ENCODE results near the gene CNTN4. TPM values are rescaled to one million over a fixed set of nuclear protein-coding genes. Genes with fewer than 3 reads are reported as not detected.

Gene CNTN4
- total RNA-seq, 1 donor, result 0.09 TPM

GRCh38 chr3:3102751-3103150 lies 1004.1 kb downstream of the CNTN4 start:
- no peak for TF ChIP-seq CTCF (IDR thresholded peaks at IDR 0.05; ENCODE audit: insufficient read depth, low read length)
- H3K4me3 ChIP-seq (ENCODE audit: low read depth, low read length), result no peak overlapping the region
- DNase-seq (ENCODE audit: low read depth), result no peak

- no peak overlapping the region for H3K4me3 ChIP-seq (ENCODE audit: low read depth, low read length)
- TF ChIP-seq CTCF (IDR thresholded peaks at IDR 0.05; ENCODE audit: insufficient read depth, low read length), result no peak
- DNase-seq (ENCODE audit: low read depth), result no peak
These were observed 1006.6 kb downstream of the CNTN4 start for GRCh38 chr3:3105246-3105645.

GRCh38 chr3:3105815-3106214 lies 1007.1 kb downstream of the CNTN4 start:
- H3K4me3 ChIP-seq (ENCODE audit: low read depth, low read length), result no peak overlapping the region
- TF ChIP-seq CTCF (IDR thresholded peaks at IDR 0.05; ENCODE audit: insufficient read depth, low read length), result no peak
- no peak for DNase-seq (ENCODE audit: low read depth)

GRCh38 chr3:3107181-3107580 lies 1008.5 kb downstream of the CNTN4 start:
- no peak overlapping the region for H3K4me3 ChIP-seq (ENCODE audit: low read depth, low read length)
- no peak for TF ChIP-seq CTCF (IDR thresholded peaks at IDR 0.05; ENCODE audit: insufficient read depth, low read length)
- DNase-seq (ENCODE audit: low read depth), result no peak

Small RNA genes within 50 kb of the gene (small RNA-seq; reads per million reads assigned to genes)
- gene RF00416, result not detected
- not detected for gene RN7SKP144

Data from fibroblast of the aortic adventitia (primary cell).